ENCODE results near the gene BID. TPM values are rescaled to one million over a fixed set of nuclear protein-coding genes. Genes with fewer than 3 reads are reported as not detected.

Gene BID
- total and polyA plus RNA-seq, 2 of the 8 experiments (the other 6 are each of a cell fraction or from before 2014, with no cell fraction given), result 39.3 to 114 TPM

DNA sequence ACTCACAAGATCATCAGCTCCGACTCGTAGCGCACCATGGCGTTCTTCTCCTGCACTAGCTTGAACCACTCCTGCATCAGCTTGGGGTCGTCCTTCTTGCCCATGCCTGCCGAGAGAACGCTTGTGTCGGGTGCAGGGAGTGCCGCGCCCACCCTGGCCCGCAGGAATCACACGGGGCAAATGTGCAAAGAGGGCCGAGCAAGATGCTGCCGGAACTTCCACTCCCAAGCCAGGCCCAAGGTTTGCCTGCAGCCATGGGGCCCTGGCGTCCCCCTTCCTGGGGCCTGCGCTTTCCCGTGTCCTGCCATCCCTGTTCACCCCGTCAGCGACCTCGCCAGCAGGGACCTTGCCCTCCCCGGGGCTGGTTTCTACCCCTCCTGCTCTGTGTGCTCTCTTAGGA is 16.9 kb upstream of the BID start:
- Histone ChIP-seq H3K4me3 (ENCODE audit: extremely low read depth in 1 of 4, insufficient read depth in 2 of 4, low read depth in 3 of 4, low read length in 4 of 4) (no peak overlapping the region), H2AK5ac (ENCODE audit: low read depth, low read length) (no peak overlapping the region), H3K23ac (ENCODE audit: insufficient read length) (no peak overlapping the region), H3K27ac (ENCODE audit: low read depth, low read length) (no peak overlapping the region), H2AFZ (ENCODE audit: low read length) (no peak overlapping the region), H3K79me1 (ENCODE audit: low read depth, low read length) (no peaks in the 10 kb centered on the region; the same call in 1 of the 2 replicates), H3K79me2 (ENCODE audit: control insufficient read depth in 1 of 2, insufficient read depth in 2 of 2, low read length in 2 of 2) (no peaks in the 10 kb centered on the region), H3K18ac (ENCODE audit: extremely low read depth, low read length) (no peak overlapping the region), H3K23me2 (ENCODE audit: low read depth, low read length) (no peaks in the 10 kb centered on the region), H2BK5ac (ENCODE audit: low read depth, low read length) (no peak overlapping the region), H3K4me1 (replicated peaks in 1 of 4; ENCODE audit: control insufficient read depth in 3 of 4, insufficient read depth in 4 of 4, low read length in 3 of 4) (peaks cover 0 to 5% (median 0%) of the 10 kb centered on the region in 4 experiments; a peak in 1 of 7 replicates), H2BK12ac (ENCODE audit: low read depth, low read length) (no peak overlapping the region), H2BK20ac (ENCODE audit: low read length) (no peak overlapping the region), H3K9ac (replicated peaks in 1 of 4; ENCODE audit: extremely low read depth in 1 of 4, low read depth in 3 of 4, low read length in 3 of 4) (no peak overlapping the region), H4K5ac (ENCODE audit: insufficient read length, low read depth, low read length) (no peak overlapping the region), H4K8ac (ENCODE audit: extremely low read depth, insufficient read depth, low read length) (no peak overlapping the region), H3K9me3 (ENCODE audit: insufficient read depth in 2 of 2, low read depth in 1 of 2, low read length in 1 of 2) (no peaks in the 10 kb centered on the region), H3K4me2 (ENCODE audit: insufficient read depth in 1 of 2, low read depth in 2 of 2, low read length in 2 of 2) (no peak overlapping the region), H3K36me3 (ENCODE audit: control insufficient read depth in 2 of 4, insufficient read depth in 4 of 4, low read length in 3 of 4) (no peaks in the 10 kb centered on the region), H3K14ac (ENCODE audit: insufficient read length) (no peak overlapping the region), H4K20me1 (replicated peaks in 1 of 2; ENCODE audit: control insufficient read depth in 1 of 2, insufficient read depth in 2 of 2, low read length in 2 of 2) (no peaks in the 10 kb centered on the region), H2BK15ac (ENCODE audit: low read length) (no peak overlapping the region), H3K56ac (replicated peaks; ENCODE audit: insufficient read length, low read depth, low read length) (no peak overlapping the region), H3K4ac (replicated peaks; ENCODE audit: insufficient read length, low read depth, low read length) (no peak overlapping the region), H3K27me3 (replicated peaks in 1 of 4; ENCODE audit: control insufficient read depth in 3 of 4, extremely low read depth in 1 of 4, insufficient read depth in 3 of 4, low read length in 3 of 4) (no peaks in the 10 kb centered on the region), H2BK120ac (replicated peaks; ENCODE audit: low read depth, low read length) (no peak overlapping the region), H4K91ac (replicated peaks; ENCODE audit: insufficient read length, low read length) (no peak overlapping the region)
- DNase-seq (ENCODE audit: low read depth in 1 of 2, low spot score in 2 of 2) (no peak), FAIRE-seq (no peak)
- ChIA-PET CTCF (ENCODE audit: partially characterized antibody) (interaction anchor here (0.8 to 10.7 kb wide), 13 partner anchors 8 to 284 kb away, joined by 3 to 174 read pairs (median 5); no protein-coding TSS in a partner anchor), POLR2A (ENCODE audit: partially characterized antibody) (no interaction called here)
- 94% methylated on average over 21 of the region's 21 CpGs; no CpG with 5 or more reads in 1 of the 2 experiments for WGBS, 2 experiments (ENCODE audit: extremely low coverage in 1 of 2, insufficient coverage in 1 of 2, insufficient read length in 1 of 2, insufficient replicate concordance in 2 of 2, low coverage in 1 of 2, low lambda C conversion rate in 2 of 2, missing lambda C conversion rate in 1 of 2)
- TF ChIP-seq JUND (IDR thresholded peaks at IDR 0.05; ENCODE audit: low read length) (no peak), CREB1 (IDR thresholded peaks at IDR 0.05) (no peak), POLR2A (IDR thresholded peaks at IDR 0.05; ENCODE audit: control extremely low read depth in 1 of 2, low read depth in 2 of 2, low read length in 2 of 2) (no peak), TEAD4 (IDR thresholded peaks at IDR 0.05; ENCODE audit: low read depth, low read length) (no peak), CHD1 (IDR thresholded peaks at IDR 0.05; ENCODE audit: low read depth, low read length) (no peak), HDAC6 (IDR thresholded peaks at IDR 0.05; ENCODE audit: low read depth, low read length) (no peak), GTF2F1 (IDR thresholded peaks at IDR 0.05; ENCODE audit: borderline replicate concordance, low read depth, low read length) (no peak), BCL11A (IDR thresholded peaks at IDR 0.05; ENCODE audit: low read depth in 2 of 2, low read length in 2 of 2) (no peak), CBX8 (IDR thresholded peaks at IDR 0.05; ENCODE audit: borderline replicate concordance, low read depth, low read length) (no peak)
- TF ChIP-seq, protein P1, sequence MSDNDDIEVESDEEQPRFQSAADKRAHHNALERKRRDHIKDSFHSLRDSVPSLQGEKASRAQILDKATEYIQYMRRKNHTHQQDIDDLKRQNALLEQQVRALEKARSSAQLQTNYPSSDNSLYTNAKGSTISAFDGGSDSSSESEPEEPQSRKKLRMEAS (IDR thresholded peaks at IDR 0.05), result no peak
- TF ChIP-seq, protein P2, sequence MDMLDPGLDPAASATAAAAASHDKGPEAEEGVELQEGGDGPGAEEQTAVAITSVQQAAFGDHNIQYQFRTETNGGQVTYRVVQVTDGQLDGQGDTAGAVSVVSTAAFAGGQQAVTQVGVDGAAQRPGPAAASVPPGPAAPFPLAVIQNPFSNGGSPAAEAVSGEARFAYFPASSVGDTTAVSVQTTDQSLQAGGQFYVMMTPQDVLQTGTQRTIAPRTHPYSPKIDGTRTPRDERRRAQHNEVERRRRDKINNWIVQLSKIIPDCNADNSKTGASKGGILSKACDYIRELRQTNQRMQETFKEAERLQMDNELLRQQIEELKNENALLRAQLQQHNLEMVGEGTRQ (IDR thresholded peaks at IDR 0.05; ENCODE audit: low read length), result no peak
